GM12872 (cell line): ENCODE data around the gene MRC1.

Experiments
- TF ChIP-seq, protein P1 (sequence below): IDR thresholded peaks from 3 replicates; pipeline ENCODE4 v1.5.1; 2011; ENCODE audit warnings: low read depth, mild to moderate bottlenecking, low read length, moderate library complexity; ENCODE audit not compliant: insufficient read depth

Gene MRC1

GRCh38 chr10:17915181-17915580 lies 106.0 kb downstream of the MRC1 start:
- TF ChIP-seq, protein P1, sequence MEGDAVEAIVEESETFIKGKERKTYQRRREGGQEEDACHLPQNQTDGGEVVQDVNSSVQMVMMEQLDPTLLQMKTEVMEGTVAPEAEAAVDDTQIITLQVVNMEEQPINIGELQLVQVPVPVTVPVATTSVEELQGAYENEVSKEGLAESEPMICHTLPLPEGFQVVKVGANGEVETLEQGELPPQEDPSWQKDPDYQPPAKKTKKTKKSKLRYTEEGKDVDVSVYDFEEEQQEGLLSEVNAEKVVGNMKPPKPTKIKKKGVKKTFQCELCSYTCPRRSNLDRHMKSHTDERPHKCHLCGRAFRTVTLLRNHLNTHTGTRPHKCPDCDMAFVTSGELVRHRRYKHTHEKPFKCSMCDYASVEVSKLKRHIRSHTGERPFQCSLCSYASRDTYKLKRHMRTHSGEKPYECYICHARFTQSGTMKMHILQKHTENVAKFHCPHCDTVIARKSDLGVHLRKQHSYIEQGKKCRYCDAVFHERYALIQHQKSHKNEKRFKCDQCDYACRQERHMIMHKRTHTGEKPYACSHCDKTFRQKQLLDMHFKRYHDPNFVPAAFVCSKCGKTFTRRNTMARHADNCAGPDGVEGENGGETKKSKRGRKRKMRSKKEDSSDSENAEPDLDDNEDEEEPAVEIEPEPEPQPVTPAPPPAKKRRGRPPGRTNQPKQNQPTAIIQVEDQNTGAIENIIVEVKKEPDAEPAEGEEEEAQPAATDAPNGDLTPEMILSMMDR = no peak

DNA sequence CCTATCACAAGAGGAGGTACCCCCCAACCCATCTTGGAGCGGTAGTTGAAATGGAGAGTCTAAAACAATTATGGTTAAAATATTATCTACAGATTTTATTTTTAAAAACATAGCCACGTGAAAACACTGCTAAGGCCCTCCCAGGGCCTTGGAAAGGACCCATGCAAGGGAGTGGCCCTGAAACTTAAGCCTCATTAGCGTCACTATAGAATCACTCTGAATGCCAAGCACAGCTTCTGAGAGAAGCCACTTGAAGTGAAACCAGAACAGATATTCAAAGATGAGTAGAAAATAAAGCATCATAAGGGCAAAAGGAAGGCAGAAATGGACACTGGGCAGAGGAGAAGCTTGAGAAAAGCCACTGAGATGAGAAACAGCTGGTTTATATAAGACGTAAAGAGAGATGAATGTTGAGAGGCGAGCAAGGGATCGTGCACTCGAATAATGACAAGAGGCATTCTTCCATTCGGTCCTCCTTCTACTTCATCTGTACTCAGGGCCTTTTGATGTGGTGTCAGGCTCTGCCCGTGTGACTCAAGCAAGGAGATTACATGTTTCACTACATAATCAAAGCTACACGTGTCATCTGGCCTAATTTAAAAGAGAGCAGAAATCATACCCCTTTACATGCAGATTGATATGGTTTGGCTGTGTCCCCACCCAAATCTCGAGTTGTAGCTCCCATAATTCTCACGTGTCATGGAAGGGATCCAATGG lies 109.2 kb downstream of the MRC1 start:
- TF ChIP-seq, protein P1 = no peak

DNA sequence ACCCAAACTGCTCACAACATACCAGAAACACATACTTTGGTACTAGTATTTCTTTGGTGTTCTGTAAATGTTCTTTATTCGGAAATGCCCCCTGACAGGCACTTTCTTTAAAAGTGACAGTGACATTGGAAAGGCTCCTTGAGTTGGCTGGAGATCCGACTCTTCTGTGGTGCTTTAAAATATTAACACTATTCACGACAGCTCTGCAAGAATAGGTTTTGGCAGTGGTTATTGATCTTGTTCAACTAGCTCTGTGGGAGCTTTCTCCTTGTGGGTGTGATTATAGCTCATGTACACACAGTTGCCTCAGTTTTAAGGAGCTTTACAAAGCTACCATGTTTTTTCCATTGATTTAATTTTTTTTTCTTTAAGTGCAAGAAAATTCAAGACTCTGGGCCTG lies 112.2 kb downstream of the MRC1 start:
- TF ChIP-seq, protein P1 = no peak

DNA sequence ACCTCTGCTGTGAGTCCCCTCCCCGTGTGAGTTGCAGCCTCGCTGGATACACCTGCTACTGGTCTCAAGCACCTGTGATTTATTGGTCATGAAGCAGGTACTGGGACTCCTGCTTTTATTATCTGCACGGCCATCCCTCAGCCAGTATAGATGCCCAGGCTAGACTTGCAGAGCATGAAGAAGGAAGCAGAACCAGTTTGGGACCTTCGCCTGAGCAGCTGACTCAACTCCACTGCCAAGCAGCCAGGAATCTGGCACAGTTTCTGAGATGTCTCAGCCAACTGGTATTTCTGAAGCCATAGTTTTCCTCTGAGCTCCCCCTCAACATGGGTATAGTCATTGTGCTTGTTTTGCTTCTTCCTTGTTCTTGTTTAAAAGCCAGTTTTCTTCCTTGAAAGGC lies 114.6 kb downstream of the MRC1 start:
- TF ChIP-seq, protein P1 = no peak

GRCh38 chr10:17943033-17943745 lies 134.0 kb downstream of the MRC1 start:
- TF ChIP-seq, protein P1 = no peak

GRCh38 chr10:17950726-17951125 lies 141.6 kb downstream of the MRC1 start:
- TF ChIP-seq, protein P1 = no peak

DNA sequence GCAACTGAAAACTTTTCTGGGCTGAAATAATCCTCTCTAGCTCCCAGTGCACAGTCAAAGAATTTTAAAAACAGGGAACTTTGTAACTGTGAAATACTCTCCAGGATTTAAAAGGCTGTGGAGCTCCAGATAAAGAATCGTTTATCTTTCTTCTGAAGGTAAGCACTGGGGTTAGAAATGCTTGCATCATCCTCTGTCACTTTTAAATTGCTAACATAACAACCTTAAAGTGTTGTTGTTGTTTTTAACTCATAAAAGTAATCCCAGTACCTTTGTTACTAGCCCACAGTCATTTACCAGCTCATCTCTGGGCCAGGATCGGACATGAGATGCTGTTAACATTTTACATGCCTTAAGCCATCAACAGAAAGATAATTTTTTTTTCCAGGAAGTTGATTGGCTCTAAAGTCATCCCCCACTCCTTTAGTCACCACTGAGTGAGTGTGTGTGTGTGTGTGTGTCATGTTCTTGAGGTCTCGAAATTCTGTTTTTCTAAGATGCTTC lies 142.8 kb downstream of the MRC1 start, which contains the start of gene SLC39A12:
Gene SLC39A12, plus strand, starts transcription at position 51 of the 504 bp plus-strand sequence. CDS start 1,359 bp downstream, outside the sequence.
- TF ChIP-seq, protein P1 = no peak
